K562 (cell line): ENCODE measurements around the gene KLC3. TPM values are rescaled to one million over a fixed set of nuclear protein-coding genes. Genes with fewer than 3 reads are reported as not detected.

ENCODE experiments used
- ARID2 ChIP-seq: fragments of 450-650 bp; IDR thresholded peaks from 2 replicates; pipeline ENCODE4 v1.6.1; 2017; ENCODE audit warnings: antibody characterized with exemption, mild to moderate bottlenecking
- ASH1L ChIP-seq: fragments of 450-650 bp; IDR thresholded peaks from 2 replicates; pipeline ENCODE4 v1.6.1; 2018; ENCODE audit warnings: borderline replicate concordance, mild to moderate bottlenecking, low read depth; ENCODE audit not compliant: partially characterized antibody
- BCOR ChIP-seq: fragments of 450-650 bp; IDR thresholded peaks from 2 replicates; pipeline ENCODE4 v1.6.1; 2016
- CBX1 ChIP-seq: sonication (generic); IDR thresholded peaks from 2 replicates; pipeline ENCODE4 v1.6.1; 2016; ENCODE audit warnings: antibody characterized with exemption, low read depth, mild to moderate bottlenecking
- CEBPB ChIP-seq: fragments of 450-650 bp; IDR thresholded peaks from 2 replicates; pipeline ENCODE4 v1.6.1; 2016; ENCODE audit warnings: missing genetic modification characterization, missing compliant biosample characterization
- E2F8 ChIP-seq: fragments of 450-650 bp; IDR thresholded peaks from 2 replicates; pipeline ENCODE4 v1.7.1; 2018; ENCODE audit warnings: mild to moderate bottlenecking, low read depth; ENCODE audit not compliant: partially characterized antibody
- GTF2A2 ChIP-seq: IDR thresholded peaks from 2 replicates; pipeline ENCODE4 v1.6.1; 2016; ENCODE audit warnings: mild to moderate bottlenecking, missing genetic modification characterization, missing compliant biosample characterization
- HCFC1 ChIP-seq: IDR thresholded peaks from 2 replicates; pipeline ENCODE4 v1.6.1; 2012; ENCODE audit warnings: low read depth, low read length, improper control_type of control experiment
- HOXB6 ChIP-seq: fragments of 250-450 bp; sonication (Bioruptor Pico); IDR thresholded peaks from 2 replicates; pipeline ENCODE4 v1.5.1; 2022; ENCODE audit warnings: mild to moderate bottlenecking, borderline replicate concordance
- KDM1A ChIP-seq, 2 experiments: fragments of 450-650 bp; IDR thresholded peaks; 2 replicates each; pipeline ENCODE4 v1.6.1; 2016; ENCODE audit warnings: mild to moderate bottlenecking in 2 of 2
- KDM5B ChIP-seq: fragments of 200-600 bp; sonication (generic); IDR thresholded peaks from 2 replicates; pipeline ENCODE4 v1.6.1; 2012; ENCODE audit warnings: low read depth, mild to moderate bottlenecking, moderate library complexity, low read length, control low read depth, inconsistent platforms; ENCODE audit not compliant: insufficient replicate concordance
- NFE2L1 ChIP-seq: fragments of 450-650 bp; IDR thresholded peaks from 2 replicates; pipeline ENCODE4 v1.6.1; 2016; ENCODE audit warnings: missing genetic modification characterization, low read depth, mild to moderate bottlenecking, missing compliant biosample characterization, moderate library complexity, borderline replicate concordance
- NKRF ChIP-seq: fragments of 450-650 bp; IDR thresholded peaks from 2 replicates; pipeline ENCODE4 v1.6.1; 2016; ENCODE audit warnings: borderline replicate concordance
- RNF2 ChIP-seq: sonication (generic); IDR thresholded peaks from 2 replicates; pipeline ENCODE4 v1.6.1; 2016
- SMARCA5 ChIP-seq: fragments of 450-650 bp; IDR thresholded peaks from 2 replicates; pipeline ENCODE4 v1.6.1; 2016
- SNIP1 ChIP-seq: fragments of 450-650 bp; IDR thresholded peaks from 2 replicates; pipeline ENCODE4 v1.7.1; 2017; ENCODE audit warnings: low read depth, mild to moderate bottlenecking
- TAF1 ChIP-seq: IDR thresholded peaks from 2 replicates; pipeline ENCODE4 v1.6.1; 2011; ENCODE audit warnings: mild to moderate bottlenecking, low read length, moderate library complexity; ENCODE audit not compliant: insufficient read depth, control insufficient read depth, severe bottlenecking; ENCODE audit errors: extremely low read depth
- ZNF184 ChIP-seq: sonication (generic); formaldehyde crosslinking; IDR thresholded peaks from 2 replicates; pipeline ENCODE4 v1.5.0; 2020; ENCODE audit warnings: missing genetic modification reagents
- ZNF316 ChIP-seq: fragments of 450-650 bp; IDR thresholded peaks from 2 replicates; pipeline ENCODE4 v1.6.1; 2016
- ZNF561 ChIP-seq: fragments of 450-650 bp; formaldehyde crosslinking; conservative IDR thresholded peaks from 2 replicates; pipeline ENCODE4 v1.4.0; 2020; ENCODE audit warnings: mild to moderate bottlenecking, moderate library complexity
- polyA plus RNA-seq, 8 experiments: library from polyadenylated mRNA; depleted of rRNA in 4 of 8; stranded (reverse) in 5 of 8; unstranded in 3 of 8; fragments of >200 nt; fragmentation: Nextera tagmentation in 2 of 8; fragmentation: Illumina TruSeq in 1 of 8; extraction: Ambion mirVana in 2 of 8; extraction: Trizol in 1 of 8; gene quantifications; 2 replicates each; pipeline versions ENCODE4 v1.2.1 to v1.2.3, GENCODE V29; 2011 to 2014; ENCODE audit warnings: inconsistent platforms in 1 of 8, missing spikeins in 1 of 8
- total RNA-seq, 7 experiments: library from RNA; depleted of rRNA in 6 of 7; stranded (reverse); fragments of >200 nt in 6 of 7; fragmentation: Illumina TruSeq in 2 of 7; extraction: Trizol in 2 of 7; gene quantifications; 2 replicates each; pipeline versions ENCODE4 v1.2.1 to v1.2.3, GENCODE V29; 2011 to 2021; ENCODE audit warnings: low replicate concordance in 1 of 7
- TF ChIP-seq, protein P1 (sequence below): fragments of 250-450 bp; sonication (Bioruptor Pico); IDR thresholded peaks from 2 replicates; pipeline ENCODE4 v1.5.0; 2020; ENCODE audit warnings: mild to moderate bottlenecking, borderline replicate concordance

KLC3 gene
- total and polyA plus RNA-seq, 9 of the 15 experiments (the other 6 are each of a cell fraction or from before 2014, with no cell fraction given), result 0.03 to 1.2 (median 0.59) TPM; not detected in 3

GRCh38 chr19:45391871-45392665 lies 51.5 kb downstream of the KLC3 start (continued):
- TF ChIP-seq, protein P1, sequence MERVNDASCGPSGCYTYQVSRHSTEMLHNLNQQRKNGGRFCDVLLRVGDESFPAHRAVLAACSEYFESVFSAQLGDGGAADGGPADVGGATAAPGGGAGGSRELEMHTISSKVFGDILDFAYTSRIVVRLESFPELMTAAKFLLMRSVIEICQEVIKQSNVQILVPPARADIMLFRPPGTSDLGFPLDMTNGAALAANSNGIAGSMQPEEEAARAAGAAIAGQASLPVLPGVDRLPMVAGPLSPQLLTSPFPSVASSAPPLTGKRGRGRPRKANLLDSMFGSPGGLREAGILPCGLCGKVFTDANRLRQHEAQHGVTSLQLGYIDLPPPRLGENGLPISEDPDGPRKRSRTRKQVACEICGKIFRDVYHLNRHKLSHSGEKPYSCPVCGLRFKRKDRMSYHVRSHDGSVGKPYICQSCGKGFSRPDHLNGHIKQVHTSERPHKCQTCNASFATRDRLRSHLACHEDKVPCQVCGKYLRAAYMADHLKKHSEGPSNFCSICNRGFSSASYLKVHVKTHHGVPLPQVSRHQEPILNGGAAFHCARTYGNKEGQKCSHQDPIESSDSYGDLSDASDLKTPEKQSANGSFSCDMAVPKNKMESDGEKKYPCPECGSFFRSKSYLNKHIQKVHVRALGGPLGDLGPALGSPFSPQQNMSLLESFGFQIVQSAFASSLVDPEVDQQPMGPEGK (CRISPR knock-in tag), result no peak
- TF ChIP-seq TAF1, result no peak
- TF ChIP-seq ZNF561 (CRISPR knock-in tag), result no peak
- no peak for TF ChIP-seq ASH1L
- TF ChIP-seq ZNF316, result no peak
- no peak for TF ChIP-seq RNF2
- no peak for TF ChIP-seq KDM5B
- TF ChIP-seq HOXB6 (CRISPR knock-in tag), result no peak
- no peak for TF ChIP-seq NFE2L1 (tag)
- peak; percentile 38; the same call in 1 of the 2 replicates for TF ChIP-seq CBX1
- no peak for TF ChIP-seq ZNF184 (CRISPR knock-in tag)
- TF ChIP-seq KDM1A (IDR thresholded peaks at IDR 0.05), result peak in 1 of 2 experiments; percentile 76; a peak in 3 of 4 replicates
- TF ChIP-seq CEBPB, result no peak
- no peak for TF ChIP-seq ARID2
- TF ChIP-seq SMARCA5, result peak; percentile 32; the same call in 1 of the 2 replicates
- TF ChIP-seq HCFC1, result no peak
- peak; percentile 83 for TF ChIP-seq BCOR
- TF ChIP-seq E2F8, result no peak
- TF ChIP-seq GTF2A2 (tag), result no peak
- TF ChIP-seq NKRF, result no peak
- TF ChIP-seq SNIP1, result no peak
